Tibial nerve (tissue), 4 donors: ENCODE data around the gene PDE6G. TPM values are rescaled to one million over a fixed set of nuclear protein-coding genes. Genes with fewer than 3 reads are reported as not detected.

Experiments
- DNase-seq, 2 donors: peaks; one replicate each; pipeline ENCODE4 v3.0.0-alpha.2; 2019; ENCODE audit warnings: low spot score in 2 of 2
- H3K27ac ChIP-seq, 4 donors: fragments of 200-600 bp; sonication (generic) in 3 of 4; one replicate each; pipeline ENCODE4 v1.5.1; 2017 to 2019; ENCODE audit warnings: mild to moderate bottlenecking in 1 of 4
- H3K27me3 ChIP-seq, 2 donors: fragments of 200-600 bp; sonication (generic) in 1 of 2; one replicate each; pipeline versions ENCODE4 v1.5.1 to v1.6.0; 2017 to 2019
- H3K36me3 ChIP-seq, 3 donors: fragments of 200-600 bp; sonication (generic); one replicate each; pipeline ENCODE4 v1.5.1; 2018 to 2019
- H3K4me1 ChIP-seq, 4 donors: fragments of 200-600 bp; sonication (generic) in 3 of 4; one replicate each; pipeline ENCODE4 v1.5.1; 2017 to 2019
- H3K4me3 ChIP-seq, 4 donors: fragments of 200-600 bp; sonication (generic) in 3 of 4; one replicate each; pipeline ENCODE4 v1.5.1; 2017 to 2019; ENCODE audit warnings: mild to moderate bottlenecking in 1 of 4, moderate library complexity in 1 of 4
- H3K9me3 ChIP-seq, 4 donors: fragments of 200-600 bp; sonication (generic) in 3 of 4; one replicate each; pipeline ENCODE4 v1.5.1; 2017 to 2019
- CTCF ChIP-seq, 5 experiments: fragments of 200-600 bp in 3 of 5; fragments of 450-650 bp in 2 of 5; sonication (generic) in 3 of 5; IDR thresholded peaks; one replicate each; pipeline ENCODE4 v1.5.1; 2016 to 2019; ENCODE audit warnings: antibody characterized with exemption in 5 of 5, mild to moderate bottlenecking in 3 of 5, moderate library complexity in 2 of 5
- EP300 ChIP-seq, 2 donors: sonication (generic); formaldehyde crosslinking; IDR thresholded peaks; one replicate each; pipeline ENCODE4 v1.6.1; 2017; ENCODE audit warnings: antibody characterized with exemption in 2 of 2, mild to moderate bottlenecking in 1 of 2
- POLR2A ChIP-seq, 2 donors: fragments of 450-650 bp; IDR thresholded peaks; one replicate each; pipeline ENCODE4 v1.6.1; 2017; ENCODE audit warnings: antibody characterized with exemption in 2 of 2, mild to moderate bottlenecking in 2 of 2, moderate library complexity in 2 of 2
- WGBS, 2 donors: methylation state at CpG; one replicate each; pipeline ENCODE4 v1.1.5; 2018; 5-methylcytosine and 5-hydroxymethylcytosine counted together
- total RNA-seq, 4 donors: library from RNA; depleted of rRNA; stranded (reverse); fragments of >200 nt; gene quantifications; one replicate each; pipeline ENCODE4 v1.1.0, GENCODE V29; 2016

The PDE6G gene
- total RNA-seq, 4 donors from 2014 or later = not detected

- Histone ChIP-seq H3K27me3 (peaks cover 0 to 33% of the 10 kb centered on the region in 2 donors), H3K36me3 (no peaks in the 10 kb centered on the region), H3K27ac (no peak overlapping the region), H3K4me1 (no peaks in the 10 kb centered on the region), H3K9me3 (no peaks in the 10 kb centered on the region), H3K4me3 (no peak overlapping the region)
- no peak for DNase-seq
- TF ChIP-seq POLR2A (IDR thresholded peaks at IDR 0.05) (no peak), EP300 (IDR thresholded peaks at IDR 0.05) (no peak), CTCF (IDR thresholded peaks at IDR 0.05) (no peak)
- WGBS, 2 donors = 63 to 74% methylated on average over 7 to 16 of the region's 18 CpGs
Observed at GRCh38 chr17:81655378-81656117, 794 bp downstream of the PDE6G start.

GRCh38 chr17:81652906-81653771 is 3.2 kb downstream of the PDE6G start:
- TF ChIP-seq EP300 (IDR thresholded peaks at IDR 0.05) = no peak
- H3K27ac ChIP-seq = no peak overlapping the region
- H3K4me1 ChIP-seq = no peaks in the 10 kb centered on the region
- WGBS, 2 donors = 23 to 32% methylated on average over 27 of the region's 27 CpGs
- H3K27me3 ChIP-seq = peaks cover 0 to 57% of the 10 kb centered on the region in 2 donors
- H3K4me3 ChIP-seq = peak overlapping the region in 2 of 4 donors; percentile 9 to 12
- H3K9me3 ChIP-seq = peaks cover 0 to 8% (median 0%) of the 10 kb centered on the region in 4 donors
- no peak for DNase-seq
- H3K36me3 ChIP-seq = no peaks in the 10 kb centered on the region

GRCh38 chr17:81651692-81652091 is 4.7 kb downstream of the PDE6G start:
- no peaks in the 10 kb centered on the region for H3K36me3 ChIP-seq
- WGBS, 2 donors = 66 to 73% methylated on average over 10 of the region's 10 CpGs
- no peak overlapping the region for H3K27ac ChIP-seq
- TF ChIP-seq CTCF (IDR thresholded peaks at IDR 0.05) (no peak), EP300 (IDR thresholded peaks at IDR 0.05) (no peak), POLR2A (IDR thresholded peaks at IDR 0.05) (no peak)
- no peak overlapping the region for H3K4me3 ChIP-seq
- peaks cover 0 to 8% (median 0%) of the 10 kb centered on the region in 4 donors for H3K9me3 ChIP-seq
- H3K27me3 ChIP-seq = peaks cover 0 to 70% of the 10 kb centered on the region in 2 donors
- no peak for DNase-seq
- no peaks in the 10 kb centered on the region for H3K4me1 ChIP-seq

- 57 to 73% methylated on average over 9 of the region's 9 CpGs for WGBS, 2 donors
- peaks cover 0 to 70% of the 10 kb centered on the region in 2 donors for H3K27me3 ChIP-seq
- TF ChIP-seq EP300 (IDR thresholded peaks at IDR 0.05) (no peak), CTCF (IDR thresholded peaks at IDR 0.05) (no peak), POLR2A (IDR thresholded peaks at IDR 0.05) (no peak)
- H3K4me3 ChIP-seq = no peak overlapping the region
- no peaks in the 10 kb centered on the region for H3K4me1 ChIP-seq
- DNase-seq = no peak
- H3K9me3 ChIP-seq = peaks cover 0 to 8% (median 0%) of the 10 kb centered on the region in 4 donors
- H3K36me3 ChIP-seq = no peaks in the 10 kb centered on the region
- H3K27ac ChIP-seq = no peak overlapping the region
Observed at GRCh38 chr17:81650951-81651350, 5.4 kb downstream of the PDE6G start.

GRCh38 chr17:81648707-81649085 is 7.6 kb downstream of the PDE6G start:
- Histone ChIP-seq H3K4me3 (no peak overlapping the region), H3K27me3 (peaks cover 0 to 63% of the 10 kb centered on the region in 2 donors), H3K36me3 (no peaks in the 10 kb centered on the region), H3K4me1 (no peaks in the 10 kb centered on the region), H3K27ac (no peak overlapping the region), H3K9me3 (peaks cover 0 to 8% (median 0%) of the 10 kb centered on the region in 4 donors)
- TF ChIP-seq POLR2A (IDR thresholded peaks at IDR 0.05) (no peak), CTCF (IDR thresholded peaks at IDR 0.05) (no peak)
- DNase-seq = no peak
- WGBS, 2 donors = 72 to 77% methylated on average over 12 to 14 of the region's 14 CpGs
